Liver (tissue), 3 donors: ENCODE data around the gene OR13C9.

ENCODE experiments used
- EGR1 ChIP-seq, 2 donors: IDR thresholded peaks; 2 replicates each; pipeline ENCODE4 v1.6.1; 2016 to 2018; ENCODE audit warnings: antibody characterized with exemption in 2 of 2, low read depth in 2 of 2
- GABPA ChIP-seq, 2 donors: IDR thresholded peaks in 1 of 2; conservative IDR thresholded peaks in 1 of 2; 2 replicates each; pipeline ENCODE4 v1.6.1; 2016; ENCODE audit warnings: antibody characterized with exemption in 2 of 2, mild to moderate bottlenecking in 1 of 2, moderate library complexity in 1 of 2
- NR2F2 ChIP-seq: IDR thresholded peaks from 2 replicates; pipeline ENCODE4 v1.6.1; 2016; ENCODE audit warnings: antibody characterized with exemption
- TAF1 ChIP-seq: conservative IDR thresholded peaks from 2 replicates; pipeline ENCODE4 v1.6.1; 2016; ENCODE audit warnings: antibody characterized with exemption, mild to moderate bottlenecking
- YY1 ChIP-seq: IDR thresholded peaks from 2 replicates; pipeline ENCODE4 v1.6.1; 2016; ENCODE audit warnings: antibody characterized with exemption, mild to moderate bottlenecking
- TF ChIP-seq, protein P1 (sequence below): fragments of 150-350 bp; IDR thresholded peaks from 2 replicates; pipeline ENCODE4 v1.5.1; 2017; ENCODE audit warnings: improper control_type of control experiment, low read depth, low read length; ENCODE audit not compliant: missing input control
- TF ChIP-seq, protein P2 (sequence below): IDR thresholded peaks from 2 replicates; pipeline ENCODE4 v1.6.1; 2016; ENCODE audit warnings: antibody characterized with exemption, mild to moderate bottlenecking
- TF ChIP-seq, protein P3 (sequence below): IDR thresholded peaks from 2 replicates; pipeline ENCODE4 v1.6.1; 2016; ENCODE audit warnings: antibody characterized with exemption
- TF ChIP-seq, protein P4 (sequence below): IDR thresholded peaks from 2 replicates; pipeline ENCODE4 v1.6.1; 2016; ENCODE audit warnings: antibody characterized with exemption
- TF ChIP-seq, protein P5 (sequence below): IDR thresholded peaks from 2 replicates; pipeline ENCODE4 v1.6.1; 2016; ENCODE audit warnings: antibody characterized with exemption
- donor health status: healthy.
- donor health status: healthy.

DNA sequence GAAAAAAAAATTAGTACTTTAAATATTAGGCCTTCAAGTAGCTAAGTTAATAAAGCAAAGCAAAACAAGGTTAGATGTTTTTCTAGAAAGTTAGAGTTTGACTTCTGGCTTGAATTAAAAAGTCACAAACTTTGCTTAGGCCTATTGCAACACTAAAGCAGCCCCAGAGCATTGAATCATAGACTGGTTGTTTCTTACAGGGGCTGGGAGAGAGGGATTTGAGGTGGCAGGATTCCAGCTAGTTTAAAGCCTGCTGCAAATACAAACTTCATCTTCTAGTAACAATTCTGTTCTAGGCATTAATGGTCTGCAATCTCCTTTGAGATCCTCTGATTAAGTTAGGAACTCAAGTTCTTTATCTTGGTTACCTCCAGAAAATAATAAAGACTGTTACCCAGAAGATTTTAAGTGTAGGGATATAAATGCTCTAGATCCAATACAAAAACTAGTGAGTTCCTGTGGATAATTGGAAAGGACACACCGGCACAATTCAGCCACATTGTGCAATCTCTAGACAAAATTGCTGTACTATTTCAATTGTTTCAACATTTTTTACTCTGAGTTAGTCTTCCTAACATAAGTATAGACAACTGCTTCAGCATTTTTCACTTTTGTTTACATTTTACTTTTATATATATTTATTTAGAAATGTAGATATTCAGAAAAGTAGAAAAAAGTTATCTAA is 31.4 kb downstream of the OR13C9 start:
- TF ChIP-seq, protein P1, sequence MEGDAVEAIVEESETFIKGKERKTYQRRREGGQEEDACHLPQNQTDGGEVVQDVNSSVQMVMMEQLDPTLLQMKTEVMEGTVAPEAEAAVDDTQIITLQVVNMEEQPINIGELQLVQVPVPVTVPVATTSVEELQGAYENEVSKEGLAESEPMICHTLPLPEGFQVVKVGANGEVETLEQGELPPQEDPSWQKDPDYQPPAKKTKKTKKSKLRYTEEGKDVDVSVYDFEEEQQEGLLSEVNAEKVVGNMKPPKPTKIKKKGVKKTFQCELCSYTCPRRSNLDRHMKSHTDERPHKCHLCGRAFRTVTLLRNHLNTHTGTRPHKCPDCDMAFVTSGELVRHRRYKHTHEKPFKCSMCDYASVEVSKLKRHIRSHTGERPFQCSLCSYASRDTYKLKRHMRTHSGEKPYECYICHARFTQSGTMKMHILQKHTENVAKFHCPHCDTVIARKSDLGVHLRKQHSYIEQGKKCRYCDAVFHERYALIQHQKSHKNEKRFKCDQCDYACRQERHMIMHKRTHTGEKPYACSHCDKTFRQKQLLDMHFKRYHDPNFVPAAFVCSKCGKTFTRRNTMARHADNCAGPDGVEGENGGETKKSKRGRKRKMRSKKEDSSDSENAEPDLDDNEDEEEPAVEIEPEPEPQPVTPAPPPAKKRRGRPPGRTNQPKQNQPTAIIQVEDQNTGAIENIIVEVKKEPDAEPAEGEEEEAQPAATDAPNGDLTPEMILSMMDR = no peak
- TF ChIP-seq, protein P2, sequence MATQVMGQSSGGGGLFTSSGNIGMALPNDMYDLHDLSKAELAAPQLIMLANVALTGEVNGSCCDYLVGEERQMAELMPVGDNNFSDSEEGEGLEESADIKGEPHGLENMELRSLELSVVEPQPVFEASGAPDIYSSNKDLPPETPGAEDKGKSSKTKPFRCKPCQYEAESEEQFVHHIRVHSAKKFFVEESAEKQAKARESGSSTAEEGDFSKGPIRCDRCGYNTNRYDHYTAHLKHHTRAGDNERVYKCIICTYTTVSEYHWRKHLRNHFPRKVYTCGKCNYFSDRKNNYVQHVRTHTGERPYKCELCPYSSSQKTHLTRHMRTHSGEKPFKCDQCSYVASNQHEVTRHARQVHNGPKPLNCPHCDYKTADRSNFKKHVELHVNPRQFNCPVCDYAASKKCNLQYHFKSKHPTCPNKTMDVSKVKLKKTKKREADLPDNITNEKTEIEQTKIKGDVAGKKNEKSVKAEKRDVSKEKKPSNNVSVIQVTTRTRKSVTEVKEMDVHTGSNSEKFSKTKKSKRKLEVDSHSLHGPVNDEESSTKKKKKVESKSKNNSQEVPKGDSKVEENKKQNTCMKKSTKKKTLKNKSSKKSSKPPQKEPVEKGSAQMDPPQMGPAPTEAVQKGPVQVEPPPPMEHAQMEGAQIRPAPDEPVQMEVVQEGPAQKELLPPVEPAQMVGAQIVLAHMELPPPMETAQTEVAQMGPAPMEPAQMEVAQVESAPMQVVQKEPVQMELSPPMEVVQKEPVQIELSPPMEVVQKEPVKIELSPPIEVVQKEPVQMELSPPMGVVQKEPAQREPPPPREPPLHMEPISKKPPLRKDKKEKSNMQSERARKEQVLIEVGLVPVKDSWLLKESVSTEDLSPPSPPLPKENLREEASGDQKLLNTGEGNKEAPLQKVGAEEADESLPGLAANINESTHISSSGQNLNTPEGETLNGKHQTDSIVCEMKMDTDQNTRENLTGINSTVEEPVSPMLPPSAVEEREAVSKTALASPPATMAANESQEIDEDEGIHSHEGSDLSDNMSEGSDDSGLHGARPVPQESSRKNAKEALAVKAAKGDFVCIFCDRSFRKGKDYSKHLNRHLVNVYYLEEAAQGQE = no peak
- TF ChIP-seq NR2F2 (no peak), GABPA (IDR thresholded peaks at IDR 0.05 in 1 of 2, conservative IDR thresholded peaks at IDR 0.05 in 1 of 2) (no peak), YY1 (no peak), EGR1 (IDR thresholded peaks at IDR 0.05; ENCODE audit: low read depth in 2 of 2) (no peak), TAF1 (no peak)
- TF ChIP-seq, protein P3, sequence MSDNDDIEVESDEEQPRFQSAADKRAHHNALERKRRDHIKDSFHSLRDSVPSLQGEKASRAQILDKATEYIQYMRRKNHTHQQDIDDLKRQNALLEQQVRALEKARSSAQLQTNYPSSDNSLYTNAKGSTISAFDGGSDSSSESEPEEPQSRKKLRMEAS = no peak
- TF ChIP-seq, protein P4, sequence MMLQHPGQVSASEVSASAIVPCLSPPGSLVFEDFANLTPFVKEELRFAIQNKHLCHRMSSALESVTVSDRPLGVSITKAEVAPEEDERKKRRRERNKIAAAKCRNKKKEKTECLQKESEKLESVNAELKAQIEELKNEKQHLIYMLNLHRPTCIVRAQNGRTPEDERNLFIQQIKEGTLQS = no peak
- TF ChIP-seq, protein P5, sequence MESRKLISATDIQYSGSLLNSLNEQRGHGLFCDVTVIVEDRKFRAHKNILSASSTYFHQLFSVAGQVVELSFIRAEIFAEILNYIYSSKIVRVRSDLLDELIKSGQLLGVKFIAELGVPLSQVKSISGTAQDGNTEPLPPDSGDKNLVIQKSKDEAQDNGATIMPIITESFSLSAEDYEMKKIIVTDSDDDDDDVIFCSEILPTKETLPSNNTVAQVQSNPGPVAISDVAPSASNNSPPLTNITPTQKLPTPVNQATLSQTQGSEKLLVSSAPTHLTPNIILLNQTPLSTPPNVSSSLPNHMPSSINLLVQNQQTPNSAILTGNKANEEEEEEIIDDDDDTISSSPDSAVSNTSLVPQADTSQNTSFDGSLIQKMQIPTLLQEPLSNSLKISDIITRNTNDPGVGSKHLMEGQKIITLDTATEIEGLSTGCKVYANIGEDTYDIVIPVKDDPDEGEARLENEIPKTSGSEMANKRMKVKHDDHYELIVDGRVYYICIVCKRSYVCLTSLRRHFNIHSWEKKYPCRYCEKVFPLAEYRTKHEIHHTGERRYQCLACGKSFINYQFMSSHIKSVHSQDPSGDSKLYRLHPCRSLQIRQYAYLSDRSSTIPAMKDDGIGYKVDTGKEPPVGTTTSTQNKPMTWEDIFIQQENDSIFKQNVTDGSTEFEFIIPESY = no peak
